ENCODE measurements around the gene DOCK9.

DNA sequence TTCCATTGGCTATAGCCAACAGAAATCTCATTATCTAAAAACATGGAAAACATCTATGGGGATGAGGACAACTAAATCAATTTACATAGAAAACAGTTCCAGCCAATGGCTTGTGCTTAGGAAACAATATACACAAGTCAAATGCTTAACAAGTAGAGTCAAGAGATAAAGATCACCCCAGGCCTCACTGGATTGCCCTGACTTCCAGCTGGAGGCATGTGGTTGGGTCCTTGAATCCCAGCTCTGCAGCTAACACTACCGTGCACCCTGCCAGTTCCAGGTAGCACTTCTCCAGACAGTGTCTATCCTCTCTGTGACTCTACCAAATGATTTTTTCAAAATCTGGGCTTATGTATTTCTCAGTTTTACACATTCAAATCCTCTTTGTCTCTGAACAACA lies 80.2 kb downstream of the DOCK9 start:
- no peak for TF ChIP-seq EP300 (IDR thresholded peaks at IDR 0.05; ENCODE audit: borderline replicate concordance in 1 of 2, low read depth in 1 of 2, low read length in 1 of 2)
- no peak for TF ChIP-seq CTCF (IDR thresholded peaks at IDR 0.05)
- TF ChIP-seq GABPA (IDR thresholded peaks at IDR 0.05; ENCODE audit: low read depth): no peak
- TF ChIP-seq CHD2 (IDR thresholded peaks at IDR 0.05; ENCODE audit: low read length, partially characterized antibody): no peak
- TF ChIP-seq USF1 (IDR thresholded peaks at IDR 0.05; ENCODE audit: borderline replicate concordance, low read depth): no peak
- TF ChIP-seq RCOR1 (IDR thresholded peaks at IDR 0.05; ENCODE audit: low read length): no peak
- TF ChIP-seq USF2 (IDR thresholded peaks at IDR 0.05; ENCODE audit: borderline replicate concordance, low read depth, low read length): no peak
- TF ChIP-seq ELF1 (IDR thresholded peaks at IDR 0.05): no peak
- TF ChIP-seq RAD21 (IDR thresholded peaks at IDR 0.05; ENCODE audit: low read length): no peak
- TF ChIP-seq JUND (IDR thresholded peaks at IDR 0.05): no peak
- TF ChIP-seq MAX (IDR thresholded peaks at IDR 0.05; ENCODE audit: low read depth): no peak

Data from SK-N-SH (cell line).